NCI-H146 (cell line): Measurements from ENCODE around the gene MYL2.
"Not testable (repeated sequence)": the region's sequence is repeated elsewhere in the genome, so short reads cannot be mapped to it uniquely, and the experiment has no call there.

Experiments
- DNase-seq: peaks from one replicate; lab custom pipeline; 2025; lab: John Stamatoyannopoulos, UW

The MYL2 gene

GRCh38 chr12:110920324-110920910, at the start of gene MYL2:
Gene MYL2, minus strand, starts transcription at chr12:110920579. Its CDS starts 50 bp downstream, at chr12:110920529.
- DNase-seq: no peak

DNA sequence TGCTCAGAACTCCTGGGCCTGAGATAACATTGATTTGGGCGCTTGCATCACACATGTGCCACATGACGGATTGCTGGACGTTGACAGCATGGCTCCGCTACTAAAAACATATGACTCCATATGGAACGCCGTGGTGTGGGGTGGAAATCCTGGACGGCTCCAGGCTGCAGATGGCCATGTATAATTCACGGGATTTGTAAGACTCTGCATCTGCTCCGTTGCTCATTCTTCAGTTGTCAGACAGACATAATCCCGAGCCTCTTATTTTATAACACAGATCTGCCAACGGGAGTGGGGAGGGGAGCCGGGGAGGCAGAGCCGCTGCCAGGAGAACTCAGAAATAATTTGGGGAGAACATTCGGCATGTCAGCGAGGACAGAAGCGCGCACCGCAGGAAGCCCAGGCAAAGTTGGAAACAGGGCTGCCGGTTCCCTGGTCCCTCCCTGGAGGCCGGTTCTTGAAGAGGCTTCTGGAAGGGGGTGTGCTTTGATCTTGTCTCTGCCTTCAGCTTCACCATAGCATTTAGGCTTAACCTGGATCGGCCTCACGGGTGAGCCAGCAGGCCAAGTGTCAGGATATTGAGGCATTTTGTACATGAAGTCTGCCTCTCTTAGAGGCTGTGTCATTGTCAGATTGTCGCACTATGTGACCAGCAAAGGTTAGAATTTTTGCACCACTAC, 45.8 kb upstream of the MYL2 start:
- no peak for DNase-seq

- no peak for DNase-seq
Measured at GRCh38 chr12:110965574-110965973, 45.2 kb upstream of the MYL2 start.

GRCh38 chr12:110960795-110961194, 40.4 kb upstream of the MYL2 start:
- no peak for DNase-seq

GRCh38 chr12:110957652-110958051, 37.3 kb upstream of the MYL2 start:
- no peak for DNase-seq

GRCh38 chr12:110957159-110957558, 36.8 kb upstream of the MYL2 start:
- no peak for DNase-seq

DNA sequence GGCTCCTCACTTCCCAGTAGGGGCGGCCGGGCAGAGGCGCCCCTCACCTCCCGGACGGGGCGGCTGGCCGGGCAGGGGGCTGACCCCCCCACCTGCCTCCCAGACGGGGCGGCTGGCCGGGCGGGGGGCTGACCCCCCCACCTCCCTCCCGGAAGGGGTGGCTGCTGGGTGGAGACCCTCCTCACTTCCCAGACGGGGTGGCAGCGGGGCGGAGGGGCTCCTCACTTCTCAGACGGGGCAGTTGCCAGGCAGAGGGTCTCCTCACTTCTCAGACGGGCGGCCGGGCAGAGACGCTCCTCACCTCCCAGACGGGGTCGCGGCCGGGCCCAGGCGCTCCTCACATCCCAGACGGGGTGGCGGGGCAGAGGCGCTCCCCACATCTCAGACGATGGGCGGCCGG, 30.5 kb upstream of the MYL2 start:
- not testable (repeated sequence) for DNase-seq

GRCh38 chr12:110950466-110950865, 30.1 kb upstream of the MYL2 start:
- DNase-seq: not testable (repeated sequence)

GRCh38 chr12:110948041-110948440, 27.7 kb upstream of the MYL2 start:
- no peak for DNase-seq

GRCh38 chr12:110943373-110943772, 23.0 kb upstream of the MYL2 start:
- DNase-seq: no peak

DNA sequence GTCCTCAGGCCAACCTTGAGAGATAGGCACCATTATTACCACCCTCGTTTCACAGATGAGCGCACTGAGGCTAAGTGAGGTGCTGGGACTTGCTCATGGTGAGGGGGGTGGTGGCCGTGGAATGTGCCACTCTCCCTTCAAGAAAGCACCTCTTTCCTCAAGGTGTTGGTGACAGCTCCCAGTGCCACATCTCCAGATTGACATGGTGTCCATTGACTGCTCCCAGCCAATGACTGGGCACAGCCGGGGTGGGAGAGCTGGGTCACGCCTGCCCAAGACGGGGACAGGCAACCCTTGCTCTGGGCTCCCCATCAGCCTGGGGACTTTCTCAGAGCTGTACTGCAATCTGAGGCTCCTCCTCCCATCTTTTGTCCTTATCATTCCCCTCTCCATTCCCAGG, 21.0 kb upstream of the MYL2 start:
- DNase-seq: no peak

- DNase-seq: no peak
Measured at GRCh38 chr12:110940933-110941332, 20.6 kb upstream of the MYL2 start.

GRCh38 chr12:110940296-110940695, 19.9 kb upstream of the MYL2 start:
- DNase-seq: no peak

DNA sequence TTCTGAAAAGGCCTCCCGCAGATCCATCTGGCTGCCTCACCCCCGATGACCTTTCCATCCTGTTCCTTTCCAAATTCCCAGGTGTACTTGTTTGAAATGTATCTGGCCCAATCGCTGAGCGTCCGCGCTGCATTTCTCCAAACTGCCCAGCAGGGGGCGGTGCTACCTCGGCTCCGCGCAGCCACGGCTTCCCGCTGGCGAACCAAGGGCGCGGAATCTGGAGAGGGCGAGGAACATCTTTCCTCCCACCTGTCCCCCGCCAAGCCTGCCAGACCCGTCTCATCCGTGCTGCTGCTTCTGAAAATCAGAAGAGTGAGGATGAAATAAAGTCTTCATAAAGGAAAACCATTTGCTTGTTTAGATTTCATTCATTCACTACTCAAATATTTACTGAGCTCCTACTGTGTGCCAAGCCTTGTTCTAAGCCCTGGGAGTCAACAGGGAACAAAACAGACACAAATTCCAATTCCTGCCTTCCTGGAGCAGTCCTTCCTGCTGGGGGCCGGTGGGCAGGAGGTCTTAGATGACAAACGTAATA, 16.8 kb upstream of the MYL2 start:
- peak; percentile 32 for DNase-seq

DNA sequence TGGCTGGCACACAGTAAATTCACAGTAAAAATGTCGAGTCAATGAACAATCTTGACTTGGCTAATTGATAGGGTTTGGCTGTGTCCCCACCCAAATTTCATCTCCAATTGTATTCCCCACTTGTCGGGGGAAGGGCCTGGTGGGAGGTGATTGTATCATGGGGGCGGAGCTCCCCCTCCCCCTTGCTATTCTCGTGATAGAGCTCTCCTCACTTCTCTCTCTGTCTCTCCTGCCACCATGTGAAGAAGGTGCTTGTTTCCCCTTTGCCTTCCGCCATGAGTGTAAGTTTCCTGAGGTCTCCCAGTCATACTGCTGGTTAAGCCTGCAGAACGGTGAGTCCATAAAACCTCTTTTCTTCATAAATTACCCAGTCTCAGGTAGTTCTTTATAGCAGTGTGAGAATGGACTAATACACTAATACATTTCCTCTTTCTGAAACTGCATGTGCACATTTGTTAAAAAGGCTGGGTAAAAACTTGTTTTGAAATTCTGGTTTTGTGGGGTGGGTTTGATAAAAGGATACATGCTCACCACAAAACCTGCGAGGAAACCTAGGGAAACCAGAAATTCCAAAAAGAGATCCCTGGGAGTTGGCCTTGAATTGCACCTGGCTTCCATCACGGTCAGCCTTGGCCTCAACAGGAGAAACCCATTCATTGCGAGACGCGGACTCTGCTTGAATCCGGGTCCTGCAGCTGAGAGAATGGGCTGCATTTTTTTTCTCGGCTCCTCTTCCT, 16.2 kb upstream of the MYL2 start:
- no peak for DNase-seq

GRCh38 chr12:110935588-110935987, 15.2 kb upstream of the MYL2 start:
- no peak for DNase-seq

GRCh38 chr12:110934093-110934852, 13.9 kb upstream of the MYL2 start:
- no peak for DNase-seq

DNA sequence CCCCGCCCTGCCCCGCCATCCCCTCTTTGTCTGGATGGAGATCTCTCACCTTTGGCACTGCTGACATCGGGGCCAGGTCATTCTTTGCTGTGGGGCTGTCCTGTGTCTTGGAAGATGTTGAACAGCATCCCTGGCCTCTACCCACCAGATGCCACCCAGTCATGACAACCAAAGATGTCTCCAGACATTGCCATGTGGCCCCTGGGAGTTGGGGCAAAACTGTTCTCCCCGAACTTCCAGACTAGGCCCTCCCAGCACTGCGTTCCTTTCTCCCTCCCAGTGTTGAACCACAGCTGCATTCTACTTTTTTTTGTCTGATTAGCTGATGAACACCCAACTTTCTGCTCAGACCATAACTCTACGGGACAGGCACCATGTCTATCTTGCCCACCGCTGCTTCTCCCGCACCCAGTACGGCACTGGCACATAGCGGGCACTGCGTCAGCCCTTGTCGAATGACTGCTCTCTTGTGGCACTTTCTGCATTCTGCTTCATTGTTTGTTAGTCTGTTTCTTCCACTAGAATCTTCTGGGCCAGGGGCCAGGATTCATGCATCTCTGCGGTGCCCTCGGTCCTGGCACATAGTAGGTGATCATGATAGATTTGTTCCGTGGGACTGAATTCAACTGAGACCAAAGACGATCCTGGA, 13.1 kb upstream of the MYL2 start:
- DNase-seq: no peak

DNA sequence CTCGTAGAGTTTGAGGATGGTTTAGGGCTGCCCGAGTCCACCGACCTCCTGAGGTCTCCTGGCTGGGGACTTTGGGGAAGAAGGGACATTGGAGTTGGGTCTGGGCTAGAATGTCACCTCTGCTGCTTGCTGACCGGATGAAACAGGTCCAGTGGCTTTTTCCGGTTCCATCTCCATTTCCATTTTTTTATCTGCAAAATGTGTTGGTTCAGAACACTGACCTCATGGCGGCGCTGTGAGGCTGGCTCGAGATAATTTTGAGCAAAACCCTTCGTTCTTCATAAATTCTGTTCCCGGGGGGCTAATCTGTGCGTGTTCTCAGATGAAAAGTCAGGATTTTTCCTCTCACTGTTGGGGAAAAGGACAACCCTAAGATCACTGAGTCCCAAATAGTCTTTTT, 11.7 kb upstream of the MYL2 start:
- no peak for DNase-seq

DNA sequence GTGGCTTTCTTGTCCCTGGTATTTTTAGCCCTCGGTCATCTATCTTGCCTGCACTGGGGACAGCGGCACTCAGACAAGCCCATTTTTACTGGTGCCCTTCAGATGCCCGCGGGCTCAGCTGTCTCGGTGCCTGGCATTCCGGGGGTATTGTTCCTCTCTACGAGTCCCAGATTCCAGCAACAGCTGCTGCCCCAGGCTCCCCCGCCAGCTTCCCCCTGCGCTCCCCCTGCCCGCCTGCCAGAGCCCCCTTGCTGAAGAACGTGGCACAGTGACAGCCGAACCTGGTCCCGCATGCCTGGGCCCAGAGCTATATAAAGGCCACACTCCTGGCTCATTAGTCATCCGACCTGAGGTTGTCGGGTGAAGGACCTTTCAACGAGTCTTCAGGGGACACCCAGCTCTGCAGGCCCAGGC, 10.9 kb upstream of the MYL2 start:
- no peak for DNase-seq
